ENCODE data around the gene NPHP4. TPM values are rescaled to one million over a fixed set of nuclear protein-coding genes. Genes with fewer than 3 reads are reported as not detected.
"Not testable (repeated sequence)": the region's sequence is repeated elsewhere in the genome, so short reads cannot be mapped to it uniquely, and the experiment has no call there.

The NPHP4 gene
- total RNA-seq, 1 donor from 2014 or later = 2.4 TPM

DNA sequence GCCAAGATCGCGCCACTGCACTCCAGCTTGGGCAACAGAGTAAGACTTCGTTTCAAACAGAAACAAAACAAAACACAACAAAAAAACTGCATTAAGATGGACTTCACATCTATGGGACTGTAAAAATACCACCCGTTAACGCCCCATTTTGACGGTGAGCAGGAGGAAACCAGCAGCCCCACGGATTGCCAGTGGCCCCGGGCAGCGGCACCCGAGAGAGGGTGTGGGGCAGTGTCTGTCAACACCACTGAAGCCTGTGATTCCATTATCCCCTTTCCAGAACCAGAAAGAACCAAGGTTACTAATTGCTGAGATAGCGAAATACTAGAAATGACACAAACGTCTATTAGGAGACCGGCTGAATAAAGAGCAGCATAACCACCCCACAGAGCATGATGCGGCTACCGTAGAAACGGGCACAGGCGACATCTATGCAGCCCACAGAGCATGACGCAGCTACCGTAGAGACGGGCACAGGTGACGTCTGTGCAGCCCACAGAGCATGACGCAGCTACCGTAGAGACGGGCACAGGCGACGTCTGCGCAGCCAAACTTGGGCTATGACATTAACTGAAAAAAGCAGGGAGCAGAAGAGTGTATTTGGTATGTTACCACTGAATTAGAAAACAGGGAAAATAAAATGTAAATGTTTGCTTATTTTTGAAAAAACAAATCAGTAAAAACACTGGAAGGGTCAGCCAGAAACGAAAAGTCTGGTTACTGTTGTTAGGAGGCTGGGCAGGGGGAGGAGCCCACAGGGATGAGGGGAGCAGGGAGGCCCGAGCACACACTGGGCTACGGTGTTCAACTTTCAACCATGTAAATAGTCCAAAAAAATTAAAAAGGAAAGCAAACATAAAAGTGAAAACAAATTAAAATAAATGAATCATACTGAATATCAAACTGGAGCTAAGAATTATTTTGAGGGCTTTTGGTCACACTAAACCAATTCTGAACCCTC is 96.5 kb downstream of the NPHP4 start:
- DNase-seq (ENCODE audit: low read depth in 2 of 2) = no peak

GRCh38 chr1:5893699-5894278 is 98.4 kb downstream of the NPHP4 start:
- DNase-seq (ENCODE audit: low read depth in 2 of 2) = not testable (repeated sequence)

DNA sequence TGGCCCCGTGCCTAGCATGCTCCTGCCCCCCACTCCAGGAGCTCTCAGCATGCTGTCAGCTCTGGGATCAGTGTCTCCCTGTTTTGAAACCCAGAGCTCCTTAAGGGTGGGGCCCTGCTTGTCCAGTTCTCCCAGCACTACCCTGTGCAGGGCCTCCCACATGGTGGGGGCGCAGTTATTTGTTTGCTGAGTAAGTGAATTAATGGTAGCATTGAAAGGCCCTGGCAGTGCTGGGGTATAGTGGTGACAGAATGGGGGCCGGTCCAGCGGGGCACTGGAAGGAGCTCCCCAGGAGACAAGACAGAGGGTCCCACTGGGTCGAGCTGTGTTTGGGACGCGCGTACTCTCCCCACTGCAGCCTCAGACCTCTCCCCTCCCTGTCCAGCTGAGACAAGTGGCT is 99.9 kb downstream of the NPHP4 start:
- DNase-seq (ENCODE audit: low read depth in 2 of 2) = no peak

GRCh38 chr1:5891736-5892135 is 100.5 kb downstream of the NPHP4 start:
- DNase-seq (ENCODE audit: low read depth in 2 of 2) = no peak

DNA sequence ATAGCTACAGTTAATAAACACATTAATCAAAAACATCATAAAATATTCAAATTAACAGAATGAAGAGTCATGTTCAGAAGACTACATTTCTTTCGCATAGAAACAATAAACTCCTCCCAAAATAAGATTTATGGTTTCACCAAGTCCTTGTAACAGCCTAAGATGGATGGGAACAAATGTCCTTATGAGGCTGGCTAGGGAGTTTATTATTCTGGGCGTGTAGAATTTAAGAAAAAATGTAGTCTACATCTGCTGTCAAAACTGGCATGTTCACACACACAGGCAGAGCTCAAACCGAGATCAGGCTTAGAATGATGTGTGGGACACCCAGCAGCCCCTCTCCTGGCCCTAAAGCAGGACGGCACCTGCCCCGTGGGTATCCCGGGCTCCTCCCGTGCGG is 101.1 kb downstream of the NPHP4 start:
- DNase-seq (ENCODE audit: low read depth in 2 of 2) = no peak

DNA sequence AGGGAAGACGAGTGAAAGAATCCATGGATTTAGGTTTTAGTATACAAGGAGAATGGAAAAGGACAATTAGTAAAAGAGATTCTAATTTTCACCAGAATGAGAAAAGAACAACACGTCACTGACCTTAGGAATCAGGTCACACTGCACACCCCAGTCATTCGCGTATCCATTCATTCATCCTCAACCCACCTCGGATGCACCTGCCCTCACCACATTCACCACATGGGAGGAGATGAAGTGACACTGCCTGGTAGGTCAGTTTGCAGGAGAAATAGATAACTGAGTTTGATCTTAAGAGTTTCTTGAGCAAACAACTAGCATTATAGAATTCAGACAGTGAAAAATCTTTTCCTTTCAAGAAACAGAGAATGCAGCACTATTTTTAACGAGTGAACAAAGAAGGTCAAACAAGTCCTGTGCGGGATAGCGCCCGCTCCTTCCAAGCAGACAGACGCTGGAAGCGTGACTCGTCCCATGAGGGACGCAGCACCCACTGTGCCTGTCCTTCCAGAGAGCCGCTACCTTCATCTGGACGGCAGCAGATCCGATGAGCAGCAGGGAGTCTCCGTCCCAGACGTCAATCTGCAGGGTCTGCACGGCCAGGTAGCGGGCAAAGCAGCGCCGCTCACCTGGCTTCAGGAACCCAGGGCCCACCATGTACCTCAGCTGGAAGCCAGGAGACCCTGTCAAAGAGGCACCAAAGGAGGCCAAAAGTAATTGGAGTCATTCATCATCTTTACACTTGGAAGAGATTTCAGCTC is 101.7 kb downstream of the NPHP4 start:
- no peak for DNase-seq (ENCODE audit: low read depth in 2 of 2)

- DNase-seq (ENCODE audit: low read depth in 2 of 2) = no peak
These were observed 102.3 kb downstream of the NPHP4 start for GRCh38 chr1:5889901-5890300.

DNA sequence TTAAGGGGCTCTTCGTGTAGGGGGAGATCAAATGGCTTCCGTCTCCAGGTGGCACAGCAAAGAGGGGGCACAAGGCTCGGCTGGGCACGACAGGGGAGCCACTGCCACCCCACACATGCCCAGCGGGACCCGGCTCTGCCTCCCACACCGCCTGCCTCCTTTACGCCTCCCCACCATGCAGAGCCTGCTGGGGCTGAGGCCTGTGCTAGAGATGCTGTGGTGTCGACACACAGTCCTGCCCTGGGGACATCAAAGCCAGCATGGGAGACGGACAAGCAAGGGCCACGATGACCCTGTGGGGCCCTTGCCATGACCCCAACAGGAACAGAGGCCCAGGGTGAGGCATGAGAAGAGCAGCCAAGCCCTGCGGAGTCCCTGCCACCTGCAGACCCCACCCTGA is 102.8 kb downstream of the NPHP4 start:
- no peak for DNase-seq (ENCODE audit: low read depth in 2 of 2)

- no peak for DNase-seq (ENCODE audit: low read depth in 2 of 2)
These were observed 103.5 kb downstream of the NPHP4 start for GRCh38 chr1:5888606-5889211.

DNA sequence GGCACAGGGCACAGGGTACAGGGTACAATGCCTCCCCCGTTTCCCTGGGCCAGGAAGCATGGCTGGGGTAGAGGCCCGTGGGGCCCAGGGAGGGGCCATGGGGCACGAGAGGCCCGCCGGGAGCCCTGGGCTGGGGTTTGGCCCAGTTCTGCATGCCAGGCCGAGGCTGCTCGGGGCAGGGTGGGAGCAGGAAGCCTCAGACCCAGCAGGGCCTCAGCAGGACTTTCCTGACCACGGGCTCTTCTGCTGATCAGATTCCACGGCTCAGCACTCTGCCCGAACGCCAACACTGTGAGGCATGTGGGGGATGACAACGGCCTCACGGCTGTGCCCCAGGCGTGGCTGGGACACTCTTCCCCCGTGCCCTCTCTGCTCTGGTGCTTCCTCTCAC is 104.3 kb downstream of the NPHP4 start:
- DNase-seq (ENCODE audit: low read depth in 2 of 2) = no peak

GRCh38 chr1:5887349-5887970 is 104.8 kb downstream of the NPHP4 start:
- DNase-seq (ENCODE audit: low read depth in 2 of 2) = no peak

- no peak for DNase-seq (ENCODE audit: low read depth in 2 of 2)
These were observed 105.5 kb downstream of the NPHP4 start for GRCh38 chr1:5886541-5887348.

- no peak for DNase-seq (ENCODE audit: low read depth in 2 of 2)
These were observed 106.1 kb downstream of the NPHP4 start for GRCh38 chr1:5886140-5886483.

- DNase-seq (ENCODE audit: low read depth in 2 of 2) = no peak
These were observed 106.6 kb downstream of the NPHP4 start for GRCh38 chr1:5885471-5886139.

DNA sequence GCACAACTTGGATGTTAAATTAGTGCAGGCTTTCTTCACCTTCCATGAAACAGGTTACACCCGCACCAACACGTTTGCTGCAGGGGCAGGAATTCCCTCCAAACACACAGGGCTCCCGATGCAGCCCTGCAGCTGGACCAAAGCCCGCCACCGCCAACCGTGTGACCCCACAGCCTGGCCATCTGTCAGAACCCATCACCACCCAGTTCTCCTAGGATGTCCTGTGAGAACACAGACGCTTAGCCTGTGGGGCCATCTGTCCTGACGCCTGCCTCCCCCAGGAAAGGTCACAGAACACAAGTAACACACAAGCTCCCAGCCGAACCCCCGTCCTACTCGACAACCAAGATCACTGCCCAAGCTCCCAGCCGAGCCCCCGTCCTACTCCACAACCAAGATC is 108.1 kb downstream of the NPHP4 start:
- DNase-seq (ENCODE audit: low read depth in 2 of 2) = no peak

DNA sequence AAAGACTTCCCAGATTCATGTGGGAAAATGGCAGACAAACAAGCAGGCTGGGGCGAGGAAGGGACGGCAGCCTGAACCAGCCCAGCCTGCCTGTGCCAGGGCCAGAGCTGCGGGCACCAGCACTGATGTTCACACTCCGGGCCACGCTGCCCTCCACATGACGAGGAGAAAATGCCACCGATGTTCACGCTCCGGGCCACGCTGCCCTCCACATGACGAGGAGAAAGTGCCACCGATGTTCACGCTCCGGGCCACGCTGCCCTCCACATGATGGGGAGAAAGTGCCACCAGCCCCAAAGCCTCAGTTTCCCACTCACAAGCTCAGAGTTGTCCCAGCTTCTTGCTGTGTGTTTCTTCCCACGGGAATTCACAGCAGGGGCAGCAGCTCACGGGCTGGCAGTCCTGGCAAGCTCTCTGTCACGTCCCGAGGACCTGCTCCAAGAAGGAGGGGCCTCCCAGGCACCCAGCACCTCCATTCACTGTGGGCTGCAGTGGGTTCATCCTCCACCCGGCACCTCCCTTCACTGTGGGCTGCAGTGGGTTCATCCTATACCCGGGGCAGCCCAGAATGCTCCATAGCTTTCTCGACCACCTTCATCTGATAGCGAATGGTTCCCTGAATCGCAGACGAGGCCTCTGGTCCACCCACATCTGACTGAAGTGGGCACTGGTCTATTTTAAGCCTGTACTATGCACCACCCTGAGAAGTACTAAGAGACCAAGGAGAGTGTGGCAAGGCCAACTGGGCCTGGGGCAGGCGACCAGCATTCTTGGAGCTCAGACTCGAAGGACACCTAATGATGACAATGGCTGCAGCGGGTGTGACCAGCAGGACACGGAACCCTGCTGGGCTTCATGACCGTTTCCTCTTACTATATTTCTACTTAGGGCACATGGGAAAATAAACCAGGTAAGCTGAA is 108.8 kb downstream of the NPHP4 start:
- no peak for DNase-seq (ENCODE audit: low read depth in 2 of 2)

DNA sequence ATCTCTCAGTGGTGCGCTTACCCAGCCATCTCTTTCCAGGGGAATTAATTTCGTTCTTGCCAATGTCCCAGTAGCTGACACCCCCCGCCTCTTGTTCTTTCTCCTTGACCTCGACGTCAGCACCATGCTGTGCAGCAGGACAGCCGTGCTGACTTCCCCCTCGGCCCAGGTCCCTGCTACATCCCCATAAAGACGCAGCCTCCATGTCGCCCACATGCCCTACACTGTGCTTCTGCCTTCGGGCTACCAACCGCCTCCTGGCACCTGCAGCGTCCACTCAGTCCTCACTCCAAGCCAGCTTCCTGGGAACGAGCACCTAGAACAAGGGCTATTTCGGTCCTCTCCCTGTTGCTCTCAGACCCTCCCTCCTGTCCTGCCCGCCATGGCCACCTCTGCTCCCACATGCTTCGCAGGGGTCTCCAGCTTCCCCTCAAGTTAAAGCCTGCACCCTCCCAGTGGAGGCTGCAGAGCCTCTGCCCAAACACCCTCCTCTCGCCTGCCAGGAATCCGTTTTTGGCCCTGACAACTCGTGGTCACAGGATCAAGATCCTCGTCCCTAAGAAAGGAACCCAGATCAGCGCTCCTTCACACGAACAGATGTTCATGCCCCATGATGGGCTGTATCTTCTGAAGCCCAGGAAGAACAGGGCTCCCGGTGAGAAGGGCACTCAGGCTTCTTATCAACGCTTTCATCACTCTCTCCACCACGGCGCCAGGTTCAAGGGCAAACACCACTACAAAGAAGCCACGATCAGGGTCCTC is 109.7 kb downstream of the NPHP4 start:
- DNase-seq (ENCODE audit: low read depth in 2 of 2) = no peak

DNA sequence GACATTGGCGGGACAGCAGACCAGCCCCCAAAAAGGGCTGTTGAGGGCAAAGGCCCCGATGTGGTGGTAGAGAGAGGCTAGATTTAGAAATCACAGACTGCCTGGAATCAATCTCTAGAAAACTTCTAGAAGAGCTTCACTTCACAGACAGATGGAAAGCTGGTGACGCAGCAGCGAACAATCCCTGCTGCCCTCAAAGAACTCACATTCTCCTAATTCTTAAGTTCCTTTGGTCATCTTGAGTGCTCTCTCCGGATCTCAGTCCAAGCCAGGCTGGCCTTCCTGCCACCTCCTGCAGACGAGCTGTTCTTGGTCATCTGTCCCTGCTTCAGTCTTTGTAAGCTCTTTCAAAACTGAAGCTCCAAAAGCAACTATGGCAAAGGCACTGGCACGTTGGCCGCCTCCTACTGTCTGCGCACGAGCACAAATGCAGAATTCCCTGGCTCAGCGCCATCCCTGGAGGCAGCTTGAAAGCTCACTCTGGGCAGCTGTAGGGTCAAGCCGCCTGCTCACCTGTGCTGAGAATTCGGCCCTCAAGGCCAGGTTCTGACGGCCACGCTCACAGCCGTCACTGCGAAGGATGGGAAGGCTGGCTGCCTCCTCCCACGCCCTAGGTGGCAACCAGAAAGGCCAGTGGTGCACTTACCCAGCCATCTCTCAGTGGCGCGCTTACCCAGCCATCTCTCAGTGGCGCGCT is 110.6 kb downstream of the NPHP4 start:
- DNase-seq (ENCODE audit: low read depth in 2 of 2) = no peak

Data from dermis microvascular lymphatic vessel endothelial cell (primary cell).